Prostate gland (tissue), 2 donors: ENCODE data around the gene TNS3. TPM values are rescaled to one million over a fixed set of nuclear protein-coding genes. Genes with fewer than 3 reads are reported as not detected.

Experiments
- DNase-seq: peaks from one replicate; pipeline ENCODE4 v3.0.0-alpha.2; 2019; ENCODE audit warnings: low spot score
- H3K27ac ChIP-seq, 2 donors: fragments of 200-600 bp; sonication (generic); 2 replicates each; pipeline ENCODE4 v1.5.1; 2017 to 2019
- H3K27me3 ChIP-seq: fragments of 200-600 bp; sonication (generic); replicated peaks from 2 replicates; pipeline ENCODE4 v1.5.1; 2019; ENCODE audit not compliant: insufficient read depth
- H3K36me3 ChIP-seq, 2 donors: fragments of 200-600 bp; sonication (generic); 1 replicate in 1 of 2; 2 replicates in 1 of 2; pipeline versions ENCODE4 v1.5.1 to v1.8.1; 2017 to 2019
- H3K4me1 ChIP-seq: fragments of 200-600 bp; sonication (generic); replicated peaks from 2 replicates; pipeline ENCODE4 v1.5.1; 2019
- H3K4me3 ChIP-seq, 2 donors: fragments of 200-600 bp; sonication (generic); 2 replicates each; pipeline ENCODE4 v1.5.1; 2017 to 2019
- H3K9me3 ChIP-seq: fragments of 200-600 bp; sonication (generic); 2 replicates; pipeline ENCODE4 v1.5.1; 2017
- POLR2A ChIP-seq: fragments of 450-650 bp; IDR thresholded peaks from one replicate; pipeline ENCODE4 v1.6.1; 2016; ENCODE audit warnings: antibody characterized with exemption, mild to moderate bottlenecking
- POLR2AphosphoS5 ChIP-seq: sonication (generic); formaldehyde crosslinking; IDR thresholded peaks from one replicate; pipeline ENCODE4 v1.6.1; 2017; ENCODE audit warnings: antibody characterized with exemption
- WGBS: methylation state at CpG from one replicate; pipeline ENCODE4 v1.1.5; 2018; 5-methylcytosine and 5-hydroxymethylcytosine counted together
- intact Hi-C: fragments of 100-400 bp; cut with DNase I; formaldehyde crosslinking; loops from one replicate; pipeline ENCODE4 v1.14.2; 2022
- total RNA-seq, 2 donors: library from RNA; depleted of rRNA; stranded (reverse); fragments of >200 nt; gene quantifications; one replicate each; pipeline ENCODE4 v1.1.0, GENCODE V29; 2016
- TF ChIP-seq, protein P1 (sequence below), 4 experiments: fragments of 200-600 bp in 2 of 4; fragments of 450-650 bp in 2 of 4; sonication (generic) in 2 of 4; IDR thresholded peaks; 1 replicate in 3 of 4; 2 replicates in 1 of 4; pipeline ENCODE4 v1.5.1; 2016 to 2019; ENCODE audit warnings: antibody characterized with exemption in 4 of 4, mild to moderate bottlenecking in 2 of 4, moderate library complexity in 2 of 4

The TNS3 gene
- total RNA-seq, 2 donors from 2014 or later: 19.5 to 95.8 TPM

- Histone ChIP-seq H3K9me3 (no peaks in the 10 kb centered on the region), H3K27me3 (no peaks in the 10 kb centered on the region), H3K27ac (no peak overlapping the region), H3K36me3 (no peaks in the 10 kb centered on the region), H3K4me1 (no peaks in the 10 kb centered on the region), H3K4me3 (no peak overlapping the region)
- no peak for TF ChIP-seq POLR2AphosphoS5
- TF ChIP-seq, protein P1, sequence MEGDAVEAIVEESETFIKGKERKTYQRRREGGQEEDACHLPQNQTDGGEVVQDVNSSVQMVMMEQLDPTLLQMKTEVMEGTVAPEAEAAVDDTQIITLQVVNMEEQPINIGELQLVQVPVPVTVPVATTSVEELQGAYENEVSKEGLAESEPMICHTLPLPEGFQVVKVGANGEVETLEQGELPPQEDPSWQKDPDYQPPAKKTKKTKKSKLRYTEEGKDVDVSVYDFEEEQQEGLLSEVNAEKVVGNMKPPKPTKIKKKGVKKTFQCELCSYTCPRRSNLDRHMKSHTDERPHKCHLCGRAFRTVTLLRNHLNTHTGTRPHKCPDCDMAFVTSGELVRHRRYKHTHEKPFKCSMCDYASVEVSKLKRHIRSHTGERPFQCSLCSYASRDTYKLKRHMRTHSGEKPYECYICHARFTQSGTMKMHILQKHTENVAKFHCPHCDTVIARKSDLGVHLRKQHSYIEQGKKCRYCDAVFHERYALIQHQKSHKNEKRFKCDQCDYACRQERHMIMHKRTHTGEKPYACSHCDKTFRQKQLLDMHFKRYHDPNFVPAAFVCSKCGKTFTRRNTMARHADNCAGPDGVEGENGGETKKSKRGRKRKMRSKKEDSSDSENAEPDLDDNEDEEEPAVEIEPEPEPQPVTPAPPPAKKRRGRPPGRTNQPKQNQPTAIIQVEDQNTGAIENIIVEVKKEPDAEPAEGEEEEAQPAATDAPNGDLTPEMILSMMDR (IDR thresholded peaks at IDR 0.05): no peak
- no peak for TF ChIP-seq POLR2A
- intact Hi-C loops: no loop called here
- no peak for DNase-seq
- WGBS: 93% methylated on average over 7 of the region's 7 CpGs
Observed at GRCh38 chr7:47357863-47358262, 224.0 kb downstream of the TNS3 start.

DNA sequence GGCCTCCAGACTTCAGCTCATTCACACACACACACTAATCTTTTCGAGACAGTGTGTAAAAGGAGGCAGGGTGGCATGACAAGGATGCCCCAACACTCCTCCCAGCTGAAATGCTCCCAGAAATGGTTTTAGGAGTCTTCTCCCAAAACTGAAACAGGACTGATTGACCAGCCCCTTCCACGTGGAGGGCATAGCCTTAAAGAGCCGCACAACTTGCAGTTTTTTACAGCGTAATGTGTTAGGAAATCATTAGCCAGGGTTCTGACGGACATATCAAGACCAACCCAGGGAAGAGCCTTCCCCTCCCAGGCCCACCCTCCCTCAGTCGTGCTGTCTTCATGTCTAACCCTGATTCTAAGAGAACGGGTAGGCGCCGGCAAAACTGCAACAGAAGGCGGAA, 224.6 kb downstream of the TNS3 start:
- no peak for TF ChIP-seq POLR2A
- no peak for TF ChIP-seq POLR2AphosphoS5
- TF ChIP-seq, protein P1 (IDR thresholded peaks at IDR 0.05): no peak
- Histone ChIP-seq H3K4me1 (no peaks in the 10 kb centered on the region), H3K4me3 (no peak overlapping the region), H3K27ac (no peak overlapping the region), H3K36me3 (no peaks in the 10 kb centered on the region), H3K27me3 (no peaks in the 10 kb centered on the region), H3K9me3 (no peaks in the 10 kb centered on the region)
- intact Hi-C loops: no loop called here
- DNase-seq: no peak
- 82% methylated on average over 10 of the region's 10 CpGs for WGBS

GRCh38 chr7:47356261-47356660, 225.7 kb downstream of the TNS3 start:
- intact Hi-C loops: no loop called here
- Histone ChIP-seq H3K27me3 (no peaks in the 10 kb centered on the region), H3K4me1 (no peaks in the 10 kb centered on the region), H3K4me3 (no peak overlapping the region), H3K9me3 (no peaks in the 10 kb centered on the region), H3K27ac (no peak overlapping the region), H3K36me3 (no peaks in the 10 kb centered on the region)
- DNase-seq: no peak
- 95% methylated on average over 5 of the region's 5 CpGs for WGBS
- no peak for TF ChIP-seq POLR2A
- TF ChIP-seq, protein P1 (IDR thresholded peaks at IDR 0.05): no peak
- TF ChIP-seq POLR2AphosphoS5: no peak

DNA sequence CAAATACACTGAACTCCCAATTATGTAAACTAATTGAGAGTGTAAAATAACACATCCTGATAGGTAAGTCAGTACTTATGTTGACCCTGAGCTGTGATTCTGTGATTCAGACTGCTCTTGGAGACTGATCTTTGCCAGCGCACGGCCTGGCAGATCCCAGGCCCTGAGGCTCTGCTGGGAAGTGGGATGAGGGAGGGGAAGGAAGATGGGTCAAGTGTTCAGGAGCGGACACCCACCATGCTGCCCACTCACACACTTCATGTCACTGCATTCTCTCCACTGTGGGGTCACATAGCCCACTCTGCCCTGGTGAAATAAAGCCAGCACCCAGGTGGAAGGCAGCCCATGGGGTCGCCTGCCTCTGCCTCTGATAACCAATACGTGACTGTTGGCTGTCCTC, 226.2 kb downstream of the TNS3 start:
- Histone ChIP-seq H3K27ac (no peak overlapping the region), H3K27me3 (no peaks in the 10 kb centered on the region), H3K4me1 (no peaks in the 10 kb centered on the region), H3K36me3 (no peaks in the 10 kb centered on the region), H3K4me3 (no peak overlapping the region), H3K9me3 (no peaks in the 10 kb centered on the region)
- intact Hi-C loops: no loop called here
- DNase-seq: no peak
- 90% methylated on average over 5 of the region's 5 CpGs for WGBS
- no peak for TF ChIP-seq POLR2A
- TF ChIP-seq, protein P1 (IDR thresholded peaks at IDR 0.05): no peak
- no peak for TF ChIP-seq POLR2AphosphoS5

DNA sequence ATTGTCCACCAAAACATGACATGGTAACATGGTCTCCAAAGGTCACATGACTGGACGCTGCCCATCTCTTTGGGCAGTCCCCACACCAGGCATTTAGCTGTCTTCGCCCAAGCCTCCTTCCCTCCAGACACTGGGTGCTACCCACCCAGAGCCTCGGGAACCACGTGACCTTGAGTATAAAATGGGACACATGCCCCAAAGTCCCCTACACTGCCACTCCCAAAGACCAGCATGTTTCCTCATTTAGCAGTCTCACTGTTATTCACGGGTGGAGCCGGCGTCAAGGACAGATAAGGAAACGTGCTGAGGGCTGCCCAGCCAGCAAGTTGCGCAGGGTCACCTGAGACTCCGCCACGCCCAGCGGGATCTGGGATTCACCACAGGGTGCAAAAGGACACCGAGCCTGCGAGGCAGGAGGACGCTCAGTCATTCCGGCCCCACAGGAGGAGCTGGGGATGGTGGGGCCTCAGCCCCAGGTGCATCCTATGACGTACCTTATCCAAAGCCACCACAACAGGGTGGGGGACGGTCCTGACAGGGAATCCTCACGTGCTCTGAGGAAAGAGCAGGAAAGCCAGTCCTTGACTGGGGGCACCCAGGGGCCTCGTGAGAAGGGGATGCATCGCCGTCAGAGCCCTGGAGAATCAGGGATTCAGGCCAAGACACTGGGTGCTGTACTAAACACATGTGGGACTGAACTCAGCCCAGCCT, 226.9 kb downstream of the TNS3 start:
- Histone ChIP-seq H3K36me3 (no peaks in the 10 kb centered on the region), H3K4me1 (no peaks in the 10 kb centered on the region), H3K4me3 (no peak overlapping the region), H3K9me3 (no peaks in the 10 kb centered on the region), H3K27me3 (no peaks in the 10 kb centered on the region), H3K27ac (no peak overlapping the region)
- TF ChIP-seq, protein P1 (IDR thresholded peaks at IDR 0.05): no peak
- no peak for TF ChIP-seq POLR2A
- no peak for TF ChIP-seq POLR2AphosphoS5
- DNase-seq: no peak
- intact Hi-C loops: no loop called here
- 97% methylated on average over 22 of the region's 22 CpGs for WGBS
